Measurements from ENCODE around the gene COL28A1. TPM values are rescaled to one million over a fixed set of nuclear protein-coding genes. Genes with fewer than 3 reads are reported as not detected.
A peak's percentile ranks its signal among the peaks of the same experiment; 100 is the strongest.

COL28A1 gene
- total RNA-seq, 1 donor from 2014 or later: not detected

- no peak for DNase-seq (ENCODE audit: low spot score)
Observed at GRCh38 chr7:7335215-7335614, 200.5 kb downstream of the COL28A1 start.

DNA sequence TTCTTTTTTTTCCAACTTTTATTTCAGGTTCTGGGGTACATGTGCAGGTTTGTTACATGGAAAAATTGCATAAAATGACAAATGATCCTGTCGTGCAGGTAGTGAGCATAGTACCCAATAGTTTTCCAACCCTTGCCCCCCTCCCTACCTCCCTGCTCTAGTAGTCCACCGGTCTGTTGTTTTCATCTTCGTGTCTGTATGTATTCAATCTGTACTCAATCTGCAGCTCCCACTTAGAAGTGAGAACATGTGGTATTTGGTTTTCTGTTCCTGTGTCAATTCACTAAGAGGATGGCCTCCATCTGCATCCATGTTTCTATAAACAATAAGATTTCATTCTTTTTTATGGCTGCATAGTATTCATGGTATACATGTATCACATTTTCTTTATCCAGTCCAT, 202.1 kb downstream of the COL28A1 start:
- DNase-seq (ENCODE audit: low spot score): no peak

DNA sequence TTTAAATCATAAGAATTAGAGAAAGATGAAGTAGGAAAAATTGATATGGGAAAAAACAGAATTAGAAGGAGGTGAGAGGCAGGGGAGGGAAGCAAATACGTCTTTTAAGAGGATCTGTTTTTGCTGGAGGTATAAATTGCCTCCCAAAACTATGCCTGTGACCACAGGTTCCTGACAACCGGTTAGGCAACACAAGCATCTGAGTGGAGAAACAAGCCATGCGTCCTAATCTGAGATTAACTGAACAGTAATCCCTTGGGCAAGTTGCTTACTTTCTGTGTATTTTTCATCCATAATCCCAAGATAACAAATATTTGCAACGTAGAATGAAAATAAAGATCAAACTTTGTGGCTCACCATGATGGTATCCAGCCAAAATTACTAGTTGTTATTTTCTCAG, 204.2 kb downstream of the COL28A1 start:
- DNase-seq (ENCODE audit: low spot score): no peak

- DNase-seq (ENCODE audit: low spot score): no peak
Observed at GRCh38 chr7:7330997-7331396, 204.7 kb downstream of the COL28A1 start.

DNA sequence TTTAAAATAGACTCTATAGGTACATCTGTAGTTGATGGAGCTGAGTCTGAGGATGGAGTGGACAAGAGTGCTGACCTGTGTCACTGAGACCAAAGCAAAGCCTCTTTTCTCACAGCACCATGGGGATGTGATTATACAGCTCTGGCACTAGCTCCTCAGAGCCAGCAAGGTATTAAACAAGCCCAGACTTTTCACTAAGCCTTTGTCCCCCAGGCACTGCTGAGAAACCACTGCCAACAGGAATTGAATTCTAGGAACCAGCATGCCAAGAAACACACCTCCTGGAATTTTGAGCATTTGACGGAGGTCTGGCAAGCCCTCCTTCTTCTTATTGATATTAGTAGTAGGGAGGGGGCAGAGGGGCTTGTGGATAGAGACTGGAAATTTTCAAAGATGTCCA, 206.3 kb downstream of the COL28A1 start:
- peak; percentile 6 for DNase-seq (ENCODE audit: low spot score)

DNA sequence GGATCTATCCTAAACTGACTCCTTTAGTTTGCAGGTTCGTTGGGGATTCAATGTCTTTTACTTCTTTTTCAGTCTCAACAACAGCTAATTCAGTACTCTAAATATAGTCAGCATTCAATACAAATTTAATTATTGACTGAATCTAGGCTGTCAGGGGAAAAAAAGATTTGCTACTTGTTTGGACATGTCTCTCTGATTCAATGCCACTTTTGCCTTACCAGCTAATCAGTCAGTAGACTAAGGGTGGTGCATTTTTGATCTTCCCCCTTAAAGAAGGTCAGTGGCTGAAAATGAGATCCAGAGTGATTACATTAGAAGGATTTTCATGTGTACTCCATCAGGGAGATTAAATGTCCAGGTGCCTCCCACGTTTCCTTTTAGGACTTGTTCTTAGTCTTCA, 208.2 kb downstream of the COL28A1 start:
- DNase-seq (ENCODE audit: low spot score): no peak

DNA sequence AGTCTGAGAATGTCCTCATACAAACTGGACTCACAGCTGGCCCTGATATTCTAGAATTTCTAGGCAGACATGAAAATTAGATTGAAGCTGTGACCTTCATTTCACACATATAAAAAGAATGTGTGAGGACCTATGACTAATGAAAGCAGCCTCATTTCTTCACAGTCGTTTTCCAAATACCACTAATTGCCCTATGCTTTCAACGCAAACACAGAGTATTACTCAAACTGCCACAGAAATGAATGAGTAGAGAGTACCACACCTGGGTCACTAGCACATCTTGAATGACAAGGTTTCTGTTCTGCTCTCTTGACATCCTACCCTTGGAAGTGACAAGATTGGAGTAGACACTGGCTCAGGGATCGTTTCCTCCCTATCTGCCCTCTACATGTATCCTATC, 211.0 kb downstream of the COL28A1 start:
- no peak for DNase-seq (ENCODE audit: low spot score)

DNA sequence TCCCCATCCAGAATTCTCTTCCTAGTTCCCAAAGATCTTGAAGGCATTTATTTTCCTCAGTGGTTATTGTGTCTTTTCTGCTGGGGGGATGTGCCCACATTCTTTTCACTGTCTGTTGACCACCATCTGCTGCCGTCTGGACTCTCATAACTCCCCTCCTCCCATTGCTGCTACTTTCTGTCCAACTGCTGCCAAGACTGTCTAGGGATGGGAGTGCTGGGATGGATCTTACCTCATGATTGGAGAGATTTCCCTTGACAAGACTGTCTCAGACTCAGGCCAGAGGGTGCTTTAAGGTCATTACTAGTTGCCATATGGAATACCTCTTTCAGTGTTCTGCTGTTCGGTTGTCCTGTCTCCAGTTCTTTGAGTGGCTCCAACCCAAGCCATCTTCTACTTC, 211.8 kb downstream of the COL28A1 start:
- DNase-seq (ENCODE audit: low spot score): no peak

GRCh38 chr7:7323352-7323751, 212.3 kb downstream of the COL28A1 start:
- DNase-seq (ENCODE audit: low spot score): no peak

- peak; percentile 23 for DNase-seq (ENCODE audit: low spot score)
Observed at GRCh38 chr7:7321681-7322080, 214.0 kb downstream of the COL28A1 start.

DNA sequence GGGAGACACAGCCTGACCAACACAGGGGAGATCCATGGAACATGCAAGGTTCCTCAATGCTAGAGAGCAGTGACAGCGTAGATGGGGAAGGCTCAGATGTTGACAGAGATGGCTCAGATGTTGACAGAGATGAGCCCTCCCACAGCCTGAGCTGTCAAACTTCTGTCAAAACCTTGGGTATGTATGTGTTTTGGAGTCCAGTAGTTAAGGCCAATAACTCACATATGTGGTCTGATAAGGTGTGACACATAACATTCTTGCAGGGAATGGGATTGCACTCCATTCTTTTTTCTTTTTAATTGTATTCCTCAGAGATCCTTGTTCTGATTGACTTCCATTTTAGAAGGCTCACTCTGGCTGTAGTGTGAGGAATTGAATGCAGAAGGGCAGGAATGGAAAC, 217.1 kb downstream of the COL28A1 start:
- no peak for DNase-seq (ENCODE audit: low spot score)

- no peak for DNase-seq (ENCODE audit: low spot score)
Observed at GRCh38 chr7:7317850-7318249, 217.8 kb downstream of the COL28A1 start.

- DNase-seq (ENCODE audit: low spot score): no peak
Observed at GRCh38 chr7:7315851-7316250, 219.8 kb downstream of the COL28A1 start.

GRCh38 chr7:7312323-7312722, 223.3 kb downstream of the COL28A1 start:
- DNase-seq (ENCODE audit: low spot score): no peak

GRCh38 chr7:7311001-7311400, 224.7 kb downstream of the COL28A1 start:
- DNase-seq (ENCODE audit: low spot score): no peak

- no peak for DNase-seq (ENCODE audit: low spot score)
Observed at GRCh38 chr7:7309203-7309602, 226.5 kb downstream of the COL28A1 start.

Other genes with a start within 250 kb of the COL28A1 start
- 51.8 TPM for gene MIOS, start 31.0 kb upstream of the COL28A1 start, total RNA-seq (ENCODE audit: insufficient read depth, low replicate concordance)
- 13.7 TPM for gene UMAD1, start 104.9 kb upstream of the COL28A1 start, total RNA-seq (ENCODE audit: insufficient read depth, low replicate concordance)
- gene RPA3, start 182.7 kb upstream of the COL28A1 start, total RNA-seq (ENCODE audit: insufficient read depth, low replicate concordance): 25.8 TPM

Measured in umbilical cord (tissue), 2 donors.